Mesendoderm (in vitro differentiated cells): Measurements from ENCODE around the gene ZSCAN20.

Source experiments
- DNase-seq: peaks from one replicate; pipeline ENCODE4 v3.0.0; 2013
- H2AK5ac ChIP-seq: 2 replicates; pipeline ENCODE4 v1.6.1; 2013; ENCODE audit warnings: low read length, inconsistent platforms
- H2BK120ac ChIP-seq: 2 replicates; pipeline ENCODE4 v1.6.1; 2013; ENCODE audit warnings: low read depth, mild to moderate bottlenecking, low read length, moderate library complexity, mixed read lengths
- H2BK15ac ChIP-seq: replicated peaks from 2 replicates; pipeline ENCODE4 v1.6.1; 2013; ENCODE audit warnings: low read depth, mild to moderate bottlenecking, moderate library complexity
- H2BK5ac ChIP-seq: 2 replicates; pipeline ENCODE4 v1.6.1; 2013; ENCODE audit warnings: low read length, inconsistent platforms
- H3K18ac ChIP-seq: 2 replicates; pipeline ENCODE4 v1.6.1; 2013; ENCODE audit warnings: mild to moderate bottlenecking, low read length, mixed read lengths
- H3K23ac ChIP-seq: one replicate; pipeline ENCODE4 v1.6.1; 2013; ENCODE audit warnings: low read length
- H3K27ac ChIP-seq: 2 replicates; pipeline ENCODE4 v1.5.1; 2013; ENCODE audit warnings: low read depth, mild to moderate bottlenecking, inconsistent platforms, low read length, moderate library complexity
- H3K27me3 ChIP-seq: 2 replicates; pipeline ENCODE4 v1.6.1; 2013; ENCODE audit warnings: low read length, control low read depth, mild to moderate bottlenecking, inconsistent platforms; ENCODE audit not compliant: insufficient read depth, poor library complexity
- H3K36me3 ChIP-seq: 2 replicates; pipeline ENCODE4 v1.6.1; 2013; ENCODE audit warnings: low read length, inconsistent platforms; ENCODE audit not compliant: control insufficient read depth, insufficient read depth
- H3K4ac ChIP-seq: one replicate; pipeline ENCODE4 v1.6.1; 2013; ENCODE audit warnings: low read depth, mild to moderate bottlenecking, low read length, moderate library complexity
- H3K4me1 ChIP-seq: 2 replicates; pipeline ENCODE4 v1.6.1; 2013; ENCODE audit warnings: low read depth, low read length, inconsistent platforms; ENCODE audit not compliant: control insufficient read depth
- H3K4me2 ChIP-seq: 2 replicates; pipeline ENCODE4 v1.6.1; 2013; ENCODE audit warnings: low read length
- H3K4me3 ChIP-seq: 2 replicates; pipeline ENCODE4 v1.5.1; 2013; ENCODE audit warnings: mild to moderate bottlenecking, low read length
- H3K56ac ChIP-seq: one replicate; pipeline ENCODE4 v1.6.1; 2013; ENCODE audit warnings: low read length
- H3K79me1 ChIP-seq: 2 replicates; pipeline ENCODE4 v1.6.1; 2013; ENCODE audit warnings: low read length, inconsistent platforms
- H3K79me2 ChIP-seq: 2 replicates; pipeline ENCODE4 v1.6.1; 2013; ENCODE audit warnings: mild to moderate bottlenecking, low read length; ENCODE audit not compliant: control insufficient read depth, insufficient read depth
- H3K9ac ChIP-seq: 2 replicates; pipeline ENCODE4 v1.6.1; 2013; ENCODE audit warnings: low read length, inconsistent platforms
- H4K5ac ChIP-seq: one replicate; pipeline ENCODE4 v1.6.1; 2013; ENCODE audit warnings: low read length
- H4K8ac ChIP-seq: one replicate; pipeline ENCODE4 v1.6.1; 2013; ENCODE audit warnings: low read depth, mild to moderate bottlenecking, control low read depth, low read length, moderate library complexity
- WGBS: extraction: QIAGEN DNeasy Blood & Tissue Kit; methylation state at CpG from one replicate; pipeline ENCODE4 v1.1.7; 2013; ENCODE audit warnings: low lambda C conversion rate, missing lambda C conversion rate; ENCODE audit not compliant: insufficient coverage; ENCODE audit errors: extremely low coverage; 5-methylcytosine and 5-hydroxymethylcytosine counted together

Gene ZSCAN20

GRCh38 chr1:33516891-33517567 is 44.6 kb downstream of the ZSCAN20 start:
- H3K27me3 ChIP-seq = no peaks in the 10 kb centered on the region
- DNase-seq = no peak
- no CpG with 5 or more reads among the region's 8 CpGs for WGBS
- no peaks in the 10 kb centered on the region for H3K79me1 ChIP-seq
- no peak overlapping the region for H3K4me3 ChIP-seq
- no peak overlapping the region for H3K4ac ChIP-seq
- no peaks in the 10 kb centered on the region for H3K36me3 ChIP-seq
- H3K79me2 ChIP-seq = no peaks in the 10 kb centered on the region
- no peak overlapping the region for H4K8ac ChIP-seq
- H2AK5ac ChIP-seq = no peak overlapping the region
- no peak overlapping the region for H2BK120ac ChIP-seq
- H3K4me2 ChIP-seq = no peak overlapping the region
- H3K27ac ChIP-seq = no peak overlapping the region
- H3K4me1 ChIP-seq = peaks cover 3% of the 10 kb centered on the region
- H3K18ac ChIP-seq = no peak overlapping the region
- no peak overlapping the region for H3K23ac ChIP-seq
- H2BK5ac ChIP-seq = no peak overlapping the region
- no peak overlapping the region for H3K9ac ChIP-seq
- no peak overlapping the region for H3K56ac ChIP-seq
- H4K5ac ChIP-seq = no peak overlapping the region
- H2BK15ac ChIP-seq = no peak overlapping the region

GRCh38 chr1:33517596-33518250 is 45.3 kb downstream of the ZSCAN20 start:
- no peak overlapping the region for H2AK5ac ChIP-seq
- no peak for DNase-seq
- no CpG with 5 or more reads among the region's 12 CpGs for WGBS
- H3K18ac ChIP-seq = no peak overlapping the region
- no peak overlapping the region for H2BK120ac ChIP-seq
- H3K36me3 ChIP-seq = no peaks in the 10 kb centered on the region
- no peak overlapping the region for H3K23ac ChIP-seq
- H4K5ac ChIP-seq = no peak overlapping the region
- peaks cover 3% of the 10 kb centered on the region for H3K4me1 ChIP-seq
- H3K79me1 ChIP-seq = no peaks in the 10 kb centered on the region
- no peak overlapping the region for H3K4me2 ChIP-seq
- H3K4me3 ChIP-seq = no peak overlapping the region
- no peaks in the 10 kb centered on the region for H3K27me3 ChIP-seq
- no peak overlapping the region for H3K9ac ChIP-seq
- H2BK15ac ChIP-seq = no peak overlapping the region
- no peak overlapping the region for H3K56ac ChIP-seq
- no peak overlapping the region for H2BK5ac ChIP-seq
- H3K79me2 ChIP-seq = no peaks in the 10 kb centered on the region
- no peak overlapping the region for H4K8ac ChIP-seq
- H3K27ac ChIP-seq = no peak overlapping the region
- H3K4ac ChIP-seq = no peak overlapping the region

GRCh38 chr1:33519240-33519884 is 46.9 kb downstream of the ZSCAN20 start:
- no peak overlapping the region for H3K9ac ChIP-seq
- no peaks in the 10 kb centered on the region for H3K79me1 ChIP-seq
- H3K4me3 ChIP-seq = no peak overlapping the region
- H2BK120ac ChIP-seq = no peak overlapping the region
- no peak overlapping the region for H2BK15ac ChIP-seq
- H4K8ac ChIP-seq = no peak overlapping the region
- no peak overlapping the region for H3K4me2 ChIP-seq
- no peaks in the 10 kb centered on the region for H3K27me3 ChIP-seq
- H3K4me1 ChIP-seq = peaks cover 3% of the 10 kb centered on the region
- no peak for DNase-seq
- no peaks in the 10 kb centered on the region for H3K36me3 ChIP-seq
- H3K23ac ChIP-seq = no peak overlapping the region
- no peak overlapping the region for H2BK5ac ChIP-seq
- H3K56ac ChIP-seq = no peak overlapping the region
- H3K18ac ChIP-seq = no peak overlapping the region
- no peaks in the 10 kb centered on the region for H3K79me2 ChIP-seq
- H4K5ac ChIP-seq = no peak overlapping the region
- H3K4ac ChIP-seq = no peak overlapping the region
- WGBS = no CpG with 5 or more reads among the region's 27 CpGs
- no peak overlapping the region for H2AK5ac ChIP-seq
- no peak overlapping the region for H3K27ac ChIP-seq

- H3K9ac ChIP-seq = no peak overlapping the region
- no peaks in the 10 kb centered on the region for H3K4me1 ChIP-seq
Measured at GRCh38 chr1:33524586-33524985, 52.1 kb downstream of the ZSCAN20 start.

GRCh38 chr1:33527934-33528333 is 55.5 kb downstream of the ZSCAN20 start:
- Histone ChIP-seq H2BK120ac (no peak overlapping the region), H3K23ac (no peak overlapping the region), H3K27ac (no peak overlapping the region), H2AK5ac (no peak overlapping the region), H3K4ac (no peak overlapping the region), H3K36me3 (no peaks in the 10 kb centered on the region), H4K8ac (no peak overlapping the region), H2BK5ac (no peak overlapping the region), H2BK15ac (no peak overlapping the region), H3K79me2 (no peaks in the 10 kb centered on the region), H3K4me3 (no peak overlapping the region), H4K5ac (no peak overlapping the region), H3K79me1 (no peaks in the 10 kb centered on the region), H3K9ac (no peak overlapping the region), H3K27me3 (no peaks in the 10 kb centered on the region), H3K56ac (no peak overlapping the region), H3K4me2 (no peak overlapping the region), H3K4me1 (no peaks in the 10 kb centered on the region), H3K18ac (no peak overlapping the region)
- DNase-seq = no peak
- WGBS = no CpG with 5 or more reads among the region's 4 CpGs

More at GRCh38 chr1:33524586-33524985, 52.1 kb downstream of the ZSCAN20 start:
- no CpG with 5 or more reads among the region's 3 CpGs for WGBS
- H3K18ac ChIP-seq = no peak overlapping the region
- no peak overlapping the region for H3K4me3 ChIP-seq
- no peak overlapping the region for H4K8ac ChIP-seq
- H3K79me2 ChIP-seq = no peaks in the 10 kb centered on the region
- H3K27ac ChIP-seq = no peak overlapping the region
- H3K23ac ChIP-seq = no peak overlapping the region
- H2BK120ac ChIP-seq = no peak overlapping the region
- no peaks in the 10 kb centered on the region for H3K79me1 ChIP-seq
- H3K36me3 ChIP-seq = no peaks in the 10 kb centered on the region
- H2BK15ac ChIP-seq = no peak overlapping the region
- no peak overlapping the region for H4K5ac ChIP-seq
- no peak overlapping the region for H2BK5ac ChIP-seq
- DNase-seq = no peak
- H3K56ac ChIP-seq = no peak overlapping the region
- H3K4ac ChIP-seq = no peak overlapping the region
- H3K4me2 ChIP-seq = no peak overlapping the region
- no peaks in the 10 kb centered on the region for H3K27me3 ChIP-seq
- no peak overlapping the region for H2AK5ac ChIP-seq
